WTC11 (cell line): ENCODE results near the gene CPNE4. TPM values are rescaled to one million over a fixed set of nuclear protein-coding genes. Genes with fewer than 3 reads are reported as not detected.

Source experiments
- ATAC-seq: fragments of 200-7000 bp; cut with Tn5 transposase; 2 replicates; pipeline ENCODE4 v1.10.0; 2021; ENCODE audit warnings: mild to moderate bottlenecking, moderate library complexity
- CTCF ChIA-PET: fragments of 300-600 bp; sonication (Branson Sonifier 250); formaldehyde crosslinking; loops from one replicate; lab custom pipeline; 2021; ENCODE audit warnings: antibody characterized with exemption; lab: Charles Lee
- POLR2A ChIA-PET: fragments of 350-600 bp; sonication (Branson Sonifier 250); formaldehyde crosslinking; loops from one replicate; lab custom pipeline; 2021; ENCODE audit warnings: antibody characterized with exemption; lab: Charles Lee
- DNase-seq: peaks from one replicate; pipeline ENCODE4 v3.0.0; 2021; ENCODE audit warnings: low spot score
- H3K27ac Mint-ChIP-seq: 2 replicates; pipeline ENCODE4 v1.8.0; 2021; ENCODE audit warnings: mixed read lengths
- H3K27me3 Mint-ChIP-seq: 2 replicates; pipeline ENCODE4 v1.8.0; 2021; ENCODE audit warnings: low read depth, mild to moderate bottlenecking, moderate library complexity, mixed read lengths
- H3K36me3 Mint-ChIP-seq: 2 replicates; pipeline ENCODE4 v1.8.0; 2021; ENCODE audit warnings: mixed read lengths
- H3K4me1 Mint-ChIP-seq: 2 replicates; pipeline ENCODE4 v1.8.0; 2022; ENCODE audit warnings: mixed read lengths
- H3K4me3 Mint-ChIP-seq: 2 replicates; pipeline ENCODE4 v1.8.0; 2021; ENCODE audit warnings: mild to moderate bottlenecking, moderate library complexity, mixed read lengths
- H3K9me3 Mint-ChIP-seq: 2 replicates; pipeline ENCODE4 v1.8.0; 2021; ENCODE audit warnings: mixed read lengths
- ATF1 ChIP-seq: sonication (generic); formaldehyde crosslinking; IDR thresholded peaks from 2 replicates; pipeline ENCODE4 v1.8.1; 2023; ENCODE audit warnings: mild to moderate bottlenecking, moderate library complexity, missing genetic modification reagents
- ATF2 ChIP-seq: sonication (generic); formaldehyde crosslinking; IDR thresholded peaks from 2 replicates; pipeline ENCODE4 v1.8.1; 2022; ENCODE audit warnings: low read depth, missing genetic modification reagents, borderline replicate concordance
- CBFB ChIP-seq: sonication (generic); formaldehyde crosslinking; IDR thresholded peaks from 2 replicates; pipeline ENCODE4 v1.8.1; 2022; ENCODE audit warnings: mild to moderate bottlenecking, low read depth, missing genetic modification reagents
- ELF4 ChIP-seq: sonication (generic); formaldehyde crosslinking; IDR thresholded peaks from 2 replicates; pipeline ENCODE4 v1.8.1; 2022; ENCODE audit warnings: low read depth, mild to moderate bottlenecking, moderate library complexity, missing genetic modification reagents
- ERG ChIP-seq: fragments of 250-450 bp; sonication (Bioruptor Pico); IDR thresholded peaks from 2 replicates; pipeline ENCODE4 v1.8.0; 2021; ENCODE audit warnings: mild to moderate bottlenecking
- FOXJ3 ChIP-seq: sonication (generic); formaldehyde crosslinking; IDR thresholded peaks from 2 replicates; pipeline ENCODE4 v1.9.0; 2021; ENCODE audit warnings: missing genetic modification reagents, mild to moderate bottlenecking, borderline replicate concordance
- HMGA2 ChIP-seq: fragments of 250-450 bp; sonication (Bioruptor Pico); IDR thresholded peaks from 2 replicates; pipeline ENCODE4 v1.4.0; 2021; ENCODE audit warnings: mild to moderate bottlenecking, moderate library complexity
- IRF1 ChIP-seq: sonication (generic); formaldehyde crosslinking; IDR thresholded peaks from 2 replicates; pipeline ENCODE4 v1.8.0; 2023; ENCODE audit warnings: missing genetic modification reagents
- IRF2 ChIP-seq: sonication (generic); formaldehyde crosslinking; IDR thresholded peaks from 2 replicates; pipeline ENCODE4 v1.8.0; 2022; ENCODE audit warnings: low read depth, missing genetic modification reagents, borderline replicate concordance
- MXD4 ChIP-seq: fragments of 250-450 bp; sonication (Bioruptor Pico); IDR thresholded peaks from 2 replicates; pipeline ENCODE4 v1.8.0; 2021; ENCODE audit warnings: mild to moderate bottlenecking, moderate library complexity, borderline replicate concordance
- NR3C1 ChIP-seq: sonication (generic); formaldehyde crosslinking; conservative IDR thresholded peaks from 2 replicates; pipeline ENCODE4 v1.8.1; 2023; ENCODE audit warnings: low read depth, mild to moderate bottlenecking, missing genetic modification reagents
- TCF7 ChIP-seq: sonication (generic); formaldehyde crosslinking; IDR thresholded peaks from 2 replicates; pipeline ENCODE4 v1.8.0; 2022; ENCODE audit warnings: mild to moderate bottlenecking, low read depth, missing genetic modification reagents, moderate library complexity
- TEAD1 ChIP-seq: sonication (generic); formaldehyde crosslinking; IDR thresholded peaks from 2 replicates; pipeline ENCODE4 v1.8.0; 2022; ENCODE audit warnings: mild to moderate bottlenecking, missing genetic modification reagents
- ZNF138 ChIP-seq: sonication (generic); formaldehyde crosslinking; conservative IDR thresholded peaks from 2 replicates; pipeline ENCODE4 v1.8.1; 2022; ENCODE audit warnings: mild to moderate bottlenecking, moderate library complexity, missing genetic modification reagents
- ZNF317 ChIP-seq: sonication (generic); formaldehyde crosslinking; IDR thresholded peaks from 2 replicates; pipeline ENCODE4 v1.8.1; 2023; ENCODE audit warnings: low read depth, mild to moderate bottlenecking, moderate library complexity, missing genetic modification reagents, borderline replicate concordance
- ZNF416 ChIP-seq: fragments of 250-450 bp; sonication (Bioruptor Pico); IDR thresholded peaks from 2 replicates; pipeline ENCODE4 v1.9.0; 2021; ENCODE audit warnings: mild to moderate bottlenecking, inconsistent platforms
- total RNA-seq: library from RNA; stranded (reverse); gene quantifications from 3 replicates; pipeline ENCODE4 v1.2.3, GENCODE V29; 2021
- TF ChIP-seq, protein P1 (sequence below): fragments of 200-600 bp; IDR thresholded peaks from 2 replicates; pipeline ENCODE4 v1.8.0; 2022; ENCODE audit warnings: antibody characterized with exemption
- TF ChIP-seq, protein P2 (sequence below): sonication (generic); formaldehyde crosslinking; IDR thresholded peaks from 2 replicates; pipeline ENCODE4 v1.8.1; 2022; ENCODE audit warnings: missing genetic modification reagents, borderline replicate concordance
- TF ChIP-seq, protein P3 (sequence below): fragments of 250-450 bp; sonication (Bioruptor Pico); IDR thresholded peaks from 2 replicates; pipeline ENCODE4 v1.9.0; 2021; ENCODE audit warnings: moderate library complexity, mild to moderate bottlenecking, inconsistent platforms, borderline replicate concordance

The CPNE4 gene
- total RNA-seq, 1 experiment from 2014 or later = 2.4 TPM

GRCh38 chr3:131555456-131555855 lies 479.4 kb downstream of the CPNE4 start (continued):
- TF ChIP-seq IRF1 (CRISPR knock-in tag) = no peak
- TF ChIP-seq, all 79 proteins: peak for 0

DNA sequence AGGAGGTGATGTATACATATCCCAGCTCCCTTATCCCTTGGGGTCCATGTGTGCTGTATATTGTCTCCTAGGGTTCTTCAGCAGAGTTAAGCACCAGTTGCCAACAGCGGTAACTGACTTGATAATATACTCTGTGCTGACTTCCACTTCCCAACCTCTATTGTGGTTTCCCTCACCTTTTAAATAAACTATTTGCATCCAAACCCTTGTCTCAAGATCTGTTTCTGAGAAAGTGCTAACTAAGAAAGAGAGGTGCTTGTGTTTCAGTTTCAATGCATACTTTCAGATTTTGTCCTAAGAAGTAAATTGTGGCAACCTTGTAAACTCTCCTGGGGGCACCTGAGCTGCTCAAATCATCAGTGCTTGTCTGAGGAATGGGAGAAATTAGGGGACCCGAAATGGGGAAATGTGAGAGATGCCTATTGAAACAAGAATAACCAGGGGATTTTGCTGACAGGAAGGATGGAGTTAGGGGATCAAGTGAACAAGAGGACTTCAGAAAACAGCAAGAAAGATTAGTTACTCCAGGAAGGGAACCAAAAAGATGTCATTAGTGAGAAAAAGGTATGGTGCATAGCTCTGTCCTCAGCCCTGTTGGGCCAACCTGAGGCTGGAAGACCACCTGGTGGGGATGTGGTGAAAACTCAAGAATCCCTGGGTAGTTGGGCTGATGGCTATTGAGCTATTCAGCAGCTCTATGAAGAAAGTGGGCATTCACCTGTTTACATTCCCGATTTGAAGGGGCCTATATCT lies 481.1 kb downstream of the CPNE4 start:
- ATAC-seq (no peak), DNase-seq (no peak)
- Mint-ChIP-seq H3K27me3 (no peaks in the 10 kb centered on the region), H3K36me3 (no peaks in the 10 kb centered on the region), H3K4me1 (peaks cover 13% of the 10 kb centered on the region), H3K4me3 (no peak overlapping the region), H3K9me3 (no peaks in the 10 kb centered on the region), H3K27ac (no peak overlapping the region)
- TF ChIP-seq, protein P1, sequence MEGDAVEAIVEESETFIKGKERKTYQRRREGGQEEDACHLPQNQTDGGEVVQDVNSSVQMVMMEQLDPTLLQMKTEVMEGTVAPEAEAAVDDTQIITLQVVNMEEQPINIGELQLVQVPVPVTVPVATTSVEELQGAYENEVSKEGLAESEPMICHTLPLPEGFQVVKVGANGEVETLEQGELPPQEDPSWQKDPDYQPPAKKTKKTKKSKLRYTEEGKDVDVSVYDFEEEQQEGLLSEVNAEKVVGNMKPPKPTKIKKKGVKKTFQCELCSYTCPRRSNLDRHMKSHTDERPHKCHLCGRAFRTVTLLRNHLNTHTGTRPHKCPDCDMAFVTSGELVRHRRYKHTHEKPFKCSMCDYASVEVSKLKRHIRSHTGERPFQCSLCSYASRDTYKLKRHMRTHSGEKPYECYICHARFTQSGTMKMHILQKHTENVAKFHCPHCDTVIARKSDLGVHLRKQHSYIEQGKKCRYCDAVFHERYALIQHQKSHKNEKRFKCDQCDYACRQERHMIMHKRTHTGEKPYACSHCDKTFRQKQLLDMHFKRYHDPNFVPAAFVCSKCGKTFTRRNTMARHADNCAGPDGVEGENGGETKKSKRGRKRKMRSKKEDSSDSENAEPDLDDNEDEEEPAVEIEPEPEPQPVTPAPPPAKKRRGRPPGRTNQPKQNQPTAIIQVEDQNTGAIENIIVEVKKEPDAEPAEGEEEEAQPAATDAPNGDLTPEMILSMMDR = no peak
- TF ChIP-seq ZNF416 (CRISPR knock-in tag) (no peak), ERG (CRISPR knock-in tag) (no peak), IRF2 (CRISPR knock-in tag) (no peak), TCF7 (CRISPR knock-in tag) (no peak), ATF1 (CRISPR knock-in tag) (no peak), NR3C1 (CRISPR knock-in tag) (no peak), FOXJ3 (CRISPR knock-in tag) (no peak), HMGA2 (CRISPR knock-in tag) (no peak), ATF2 (CRISPR knock-in tag) (no peak), TEAD1 (CRISPR knock-in tag) (no peak), ZNF317 (CRISPR knock-in tag) (no peak), CBFB (CRISPR knock-in tag) (no peak), MXD4 (no peak), ZNF138 (no peak), ELF4 (no peak)
- TF ChIP-seq, protein P2, sequence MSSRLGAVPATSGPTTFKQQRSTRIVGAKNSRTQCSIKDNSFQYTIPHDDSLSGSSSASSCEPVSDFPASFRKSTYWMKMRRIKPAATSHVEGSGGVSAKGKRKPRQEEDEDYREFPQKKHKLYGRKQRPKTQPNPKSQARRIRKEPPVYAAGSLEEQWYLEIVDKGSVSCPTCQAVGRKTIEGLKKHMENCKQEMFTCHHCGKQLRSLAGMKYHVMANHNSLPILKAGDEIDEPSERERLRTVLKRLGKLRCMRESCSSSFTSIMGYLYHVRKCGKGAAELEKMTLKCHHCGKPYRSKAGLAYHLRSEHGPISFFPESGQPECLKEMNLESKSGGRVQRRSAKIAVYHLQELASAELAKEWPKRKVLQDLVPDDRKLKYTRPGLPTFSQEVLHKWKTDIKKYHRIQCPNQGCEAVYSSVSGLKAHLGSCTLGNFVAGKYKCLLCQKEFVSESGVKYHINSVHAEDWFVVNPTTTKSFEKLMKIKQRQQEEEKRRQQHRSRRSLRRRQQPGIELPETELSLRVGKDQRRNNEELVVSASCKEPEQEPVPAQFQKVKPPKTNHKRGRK (CRISPR knock-in tag) = no peak
- TF ChIP-seq, protein P3, sequence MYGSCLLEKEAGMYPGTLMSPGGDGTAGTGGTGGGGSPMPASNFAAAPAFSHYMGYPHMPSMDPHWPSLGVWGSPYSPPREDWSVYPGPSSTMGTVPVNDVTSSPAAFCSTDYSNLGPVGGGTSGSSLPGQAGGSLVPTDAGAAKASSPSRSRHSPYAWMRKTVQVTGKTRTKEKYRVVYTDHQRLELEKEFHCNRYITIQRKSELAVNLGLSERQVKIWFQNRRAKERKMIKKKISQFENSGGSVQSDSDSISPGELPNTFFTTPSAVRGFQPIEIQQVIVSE = no peak
- POLR2A ChIA-PET = no interaction called here
- CTCF ChIA-PET = interaction anchor here (1.0 to 1.3 kb wide), 2 partner anchors 15 to 476 kb away, joined by 3 read pairs; no protein-coding TSS in a partner anchor
